Muscle of back (tissue), 11 donors: ENCODE results near the gene OR7C1. TPM values are rescaled to one million over a fixed set of nuclear protein-coding genes. Genes with fewer than 3 reads are reported as not detected.
"Not testable (repeated sequence)": the region's sequence is repeated elsewhere in the genome, so short reads cannot be mapped to it uniquely, and the experiment has no call there.

Experiments
- DNase-seq, 3 donors: peaks; one replicate each; pipeline versions ENCODE4 v3.0.0 to v3.0.0-alpha.2; 2013
- polyA plus RNA-seq, 10 donors: library from polyadenylated mRNA; unstranded; fragments of 120-200 nt; gene quantifications; one replicate each; pipeline ENCODE4 v1.2.1, GENCODE V29; 2013; ENCODE audit not compliant: insufficient read length in 10 of 10

Gene OR7C1
- polyA plus RNA-seq, 10 donors, result 0.08 to 0.63 (median 0.21) TPM

DNA sequence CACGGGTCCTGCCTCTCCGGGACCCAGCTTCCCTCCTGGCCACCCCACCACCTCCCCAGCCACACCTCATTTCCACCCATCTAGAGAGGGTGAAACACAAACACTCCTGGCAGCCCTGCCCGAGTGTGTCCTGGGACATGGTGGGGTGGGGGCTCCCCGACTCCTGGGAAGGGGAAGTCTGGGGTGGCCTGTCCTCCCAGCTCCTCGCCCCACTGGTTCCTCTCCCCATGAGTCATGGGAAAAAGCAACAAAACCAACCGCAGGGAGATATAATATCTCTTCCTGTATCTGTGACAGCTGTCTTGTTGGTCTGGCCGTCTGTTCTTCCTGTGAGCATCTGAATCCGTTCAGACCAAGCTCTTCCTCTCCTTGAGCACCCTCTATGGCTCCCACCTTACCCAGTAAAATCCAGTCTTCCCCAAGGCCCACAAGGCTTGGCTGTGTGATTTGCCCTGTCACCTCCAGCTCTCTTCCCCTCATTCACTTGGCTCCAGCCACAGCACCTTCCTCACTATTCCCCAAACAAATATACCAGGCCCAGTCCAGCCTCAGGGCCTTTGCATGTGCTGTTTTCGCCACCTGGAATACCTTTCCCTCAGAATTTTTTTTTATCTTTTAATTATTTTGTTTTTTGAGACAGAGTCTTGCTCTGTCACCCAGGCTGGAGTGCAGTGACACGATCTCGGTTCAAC lies 49.7 kb downstream of the OR7C1 start:
- peak in 2 of 3 donors; percentile 18 to 31 for DNase-seq

DNA sequence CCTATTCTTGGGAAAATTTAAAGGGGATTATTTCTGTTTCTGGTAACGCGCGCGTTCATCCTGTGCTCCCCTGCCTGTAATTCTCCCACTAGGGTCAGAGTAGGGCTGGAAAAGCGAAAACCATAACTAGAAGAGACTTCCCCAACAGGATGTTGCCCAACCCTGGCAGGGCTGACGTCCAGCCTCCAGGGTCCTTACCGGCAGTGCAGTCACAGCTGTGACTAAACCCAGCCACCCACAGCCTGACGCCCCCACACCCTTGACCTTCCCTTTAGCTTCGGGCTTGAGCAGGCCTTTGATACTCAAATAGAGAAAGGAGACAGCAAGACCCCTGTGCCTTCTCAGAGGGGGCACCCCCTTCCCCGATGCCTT lies 50.3 kb downstream of the OR7C1 start:
- peak in 1 of 3 donors; percentile 44 for DNase-seq

DNA sequence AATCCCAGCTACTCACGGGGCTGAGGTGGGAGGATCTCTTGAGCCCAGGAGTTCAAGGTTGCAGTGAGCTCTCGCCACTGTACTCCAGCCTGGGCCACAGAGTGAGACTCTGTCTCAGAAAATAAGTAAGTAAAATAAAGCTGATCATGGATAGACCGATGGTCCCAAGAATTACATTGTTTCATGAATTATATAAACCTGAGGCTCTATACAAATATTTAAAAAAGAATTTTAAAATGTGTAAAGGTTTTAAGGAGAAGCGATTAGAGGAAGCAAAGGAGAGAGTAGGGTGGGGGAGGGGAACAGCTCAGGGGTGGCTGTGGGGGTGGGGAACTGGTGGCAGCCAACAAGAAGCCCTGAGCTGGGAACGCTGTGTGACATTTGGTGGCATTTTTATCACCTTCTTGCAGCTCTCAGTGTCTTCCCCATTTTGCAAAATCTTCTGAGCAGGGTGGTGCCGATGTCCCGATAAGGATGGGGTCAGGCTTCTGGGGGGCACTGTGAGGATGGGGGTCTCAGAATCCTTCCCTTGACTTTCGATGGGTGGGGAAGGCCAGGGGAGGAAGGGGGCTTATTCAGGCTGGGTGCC lies 51.5 kb downstream of the OR7C1 start:
- not testable (repeated sequence) for DNase-seq

DNA sequence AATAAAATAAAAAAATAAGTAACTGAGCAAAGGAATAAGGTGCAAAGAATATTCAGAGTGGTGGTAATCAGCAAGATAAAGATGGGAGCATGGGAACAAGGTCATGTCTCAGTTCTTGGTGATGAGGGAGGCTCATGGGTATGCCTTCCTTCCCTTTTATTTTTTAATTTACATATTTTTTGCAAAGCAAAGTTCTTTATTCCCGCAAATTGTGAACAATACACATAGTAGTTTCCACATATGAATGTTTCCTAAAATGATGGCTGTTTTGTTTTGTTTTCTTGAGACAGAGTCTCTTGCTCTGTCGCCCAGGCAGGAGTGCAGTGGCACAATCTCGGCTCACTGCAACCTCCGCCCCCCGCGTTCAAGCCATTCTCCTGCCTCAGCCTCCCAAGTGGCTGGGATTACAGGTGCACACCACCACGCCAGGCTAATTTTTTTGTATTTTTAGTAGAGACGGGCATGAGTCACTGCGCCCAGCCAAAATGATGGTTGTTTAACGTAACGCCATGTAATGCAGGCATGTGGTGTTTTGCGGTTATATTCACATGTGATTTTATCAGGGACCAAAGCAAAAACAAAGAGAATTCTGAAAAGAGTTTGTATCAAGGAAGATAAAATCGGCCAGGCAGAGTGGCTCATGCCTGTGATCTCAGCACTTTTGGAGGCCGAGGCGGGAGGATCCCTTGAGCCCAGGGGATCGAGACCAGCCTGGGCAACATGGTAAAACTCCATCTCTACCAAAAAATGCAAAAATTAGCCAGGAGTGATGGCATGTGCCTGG lies 52.2 kb downstream of the OR7C1 start:
- DNase-seq, result no peak

DNA sequence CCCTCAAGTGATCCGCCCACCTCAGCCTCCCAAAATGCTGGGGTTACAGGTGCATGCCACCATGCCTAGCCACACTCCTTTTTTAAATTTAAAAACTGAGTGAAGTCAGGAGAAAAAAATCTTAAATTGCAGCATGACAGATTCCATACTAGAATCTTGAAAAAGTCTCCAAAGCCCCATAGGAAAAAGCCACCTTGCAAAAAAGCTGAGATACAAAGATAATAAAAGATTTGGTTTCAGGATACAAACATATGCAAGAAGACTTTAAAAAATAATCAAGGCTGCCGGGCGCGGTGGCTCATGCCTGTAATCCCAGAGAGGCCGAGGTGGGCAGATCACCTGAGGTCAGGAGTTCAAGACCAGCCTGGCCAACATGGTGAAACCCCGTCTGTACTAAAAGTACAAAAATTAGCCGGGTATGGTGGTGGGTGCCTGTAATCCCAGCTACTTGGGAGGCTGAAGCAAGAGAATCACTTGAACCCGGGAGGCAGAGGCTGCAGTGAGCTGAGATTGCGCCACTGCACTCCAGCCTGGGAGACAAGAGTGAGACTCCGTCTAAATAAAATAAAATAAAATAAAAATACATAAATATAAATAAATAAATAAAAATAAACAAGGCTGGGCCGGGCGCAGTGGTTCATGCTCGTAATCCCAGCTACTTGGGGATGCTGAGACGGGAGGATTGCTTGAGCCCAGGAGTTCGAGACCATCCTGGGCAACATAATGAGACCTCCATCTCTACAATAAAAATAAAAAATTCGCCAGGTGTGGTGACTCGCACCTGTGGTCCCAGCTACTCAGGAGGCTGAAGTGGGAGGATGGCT lies 53.1 kb downstream of the OR7C1 start:
- not testable (repeated sequence) for DNase-seq

DNA sequence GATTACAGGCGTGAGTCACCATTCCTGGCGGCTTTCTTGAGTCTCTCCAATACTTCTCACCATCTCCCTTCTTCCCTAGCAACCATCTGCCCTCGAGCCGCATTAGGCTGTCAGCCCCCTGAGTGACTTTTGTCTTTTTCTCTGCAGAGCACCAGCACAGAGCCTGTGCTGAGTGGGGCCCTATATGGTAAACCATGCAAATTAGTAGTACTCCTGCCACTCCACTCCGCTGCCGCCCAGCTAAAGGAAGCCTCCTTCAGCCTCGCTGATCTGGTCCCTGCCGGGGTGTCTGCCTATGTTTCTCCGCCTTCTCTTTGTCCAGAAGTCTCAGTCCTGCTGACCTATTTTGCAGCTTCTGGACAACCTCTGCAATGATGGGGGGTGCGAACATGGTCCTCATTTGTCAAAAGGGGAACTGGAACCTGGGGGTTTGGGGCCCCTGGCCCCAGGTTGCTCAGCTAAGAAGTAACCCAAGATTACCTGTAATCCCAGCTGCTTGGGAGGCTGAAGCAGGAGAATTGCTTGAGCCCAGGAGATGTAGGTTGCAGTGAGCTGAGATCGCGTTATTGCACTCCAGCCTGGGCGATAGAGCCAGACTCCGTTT lies 54.3 kb downstream of the OR7C1 start:
- not testable (repeated sequence) for DNase-seq

DNA sequence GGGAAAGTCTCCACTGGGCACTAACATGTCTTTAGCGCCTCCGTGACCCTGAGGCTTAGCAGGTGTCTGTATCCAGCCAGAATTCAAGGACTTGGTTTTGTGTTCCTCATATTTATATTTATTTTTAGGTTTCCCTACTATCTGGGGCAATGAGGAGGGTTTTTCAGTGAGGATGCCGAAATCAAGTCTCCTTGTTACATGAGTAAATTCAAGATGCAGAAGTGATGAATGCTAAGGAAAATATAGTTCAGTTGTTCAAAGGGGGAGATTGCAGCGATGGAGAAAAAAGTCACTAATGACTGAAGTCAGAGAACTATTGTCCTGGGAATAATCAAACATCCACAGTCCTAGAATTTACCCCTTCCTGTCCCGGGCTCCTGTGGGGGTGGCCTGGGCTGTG lies 55.8 kb downstream of the OR7C1 start:
- DNase-seq, result peak in 1 of 3 donors; percentile 15

DNA sequence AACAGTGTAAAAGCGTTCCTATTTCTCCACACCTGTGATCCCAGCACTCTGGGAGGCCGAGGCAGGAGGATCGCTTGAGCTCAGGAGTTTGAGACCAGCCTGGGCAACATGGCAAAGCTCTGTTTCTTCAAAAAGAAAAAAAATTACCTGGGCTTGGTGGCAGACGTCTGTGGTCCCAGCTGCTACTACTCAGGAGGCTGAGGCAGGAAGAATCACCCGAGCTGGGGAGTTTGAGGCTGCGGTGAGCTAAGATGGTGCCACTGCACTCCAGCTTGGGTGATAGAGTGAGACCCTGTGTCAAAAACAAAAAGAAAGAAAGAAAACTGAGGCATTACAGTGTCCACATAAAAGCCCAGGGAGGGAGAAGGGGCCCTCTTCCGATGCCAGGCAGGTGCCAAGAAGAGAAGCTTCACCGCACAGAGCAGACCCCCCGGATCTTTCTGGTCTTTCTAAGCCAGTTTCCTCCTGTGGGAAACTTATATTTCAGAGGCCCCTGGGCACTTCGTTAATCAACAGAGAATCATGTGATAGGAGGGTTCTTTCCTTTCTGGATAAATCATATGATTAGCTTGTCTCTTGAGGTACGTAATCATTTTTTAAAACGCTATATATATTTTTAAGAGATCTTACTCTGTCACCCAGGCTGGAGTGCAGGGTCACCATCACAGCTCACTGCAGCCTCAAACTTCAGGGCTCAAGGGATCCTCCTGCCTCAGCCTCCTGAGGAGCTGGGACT lies 56.7 kb downstream of the OR7C1 start, which contains the start of gene ADGRE2:
ADGRE2 (minus strand) TSS at position 451 of the 736 bp plus-strand sequence. CDS start 1,804 bp downstream, outside the sequence.
- not testable (repeated sequence) for DNase-seq

DNA sequence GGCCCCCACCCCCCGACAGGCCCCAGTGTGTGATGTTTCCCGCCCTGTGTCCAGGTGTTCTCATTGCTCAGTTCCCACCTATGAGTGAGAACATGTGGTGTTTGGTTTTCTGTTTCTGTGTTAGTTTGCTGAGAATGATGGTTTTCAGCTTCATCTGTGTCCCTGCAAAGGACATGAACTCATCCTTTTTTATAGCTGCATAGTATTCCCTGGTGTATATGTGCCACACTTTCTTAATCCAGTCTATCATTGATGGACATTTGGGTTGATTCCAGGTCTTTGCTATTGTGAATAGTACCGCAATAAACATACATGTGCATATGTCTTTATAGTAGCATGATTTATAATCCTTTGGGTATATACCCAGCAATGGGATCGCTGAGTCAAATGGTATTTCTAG lies 57.3 kb downstream of the OR7C1 start:
- DNase-seq, result not testable (repeated sequence)

DNA sequence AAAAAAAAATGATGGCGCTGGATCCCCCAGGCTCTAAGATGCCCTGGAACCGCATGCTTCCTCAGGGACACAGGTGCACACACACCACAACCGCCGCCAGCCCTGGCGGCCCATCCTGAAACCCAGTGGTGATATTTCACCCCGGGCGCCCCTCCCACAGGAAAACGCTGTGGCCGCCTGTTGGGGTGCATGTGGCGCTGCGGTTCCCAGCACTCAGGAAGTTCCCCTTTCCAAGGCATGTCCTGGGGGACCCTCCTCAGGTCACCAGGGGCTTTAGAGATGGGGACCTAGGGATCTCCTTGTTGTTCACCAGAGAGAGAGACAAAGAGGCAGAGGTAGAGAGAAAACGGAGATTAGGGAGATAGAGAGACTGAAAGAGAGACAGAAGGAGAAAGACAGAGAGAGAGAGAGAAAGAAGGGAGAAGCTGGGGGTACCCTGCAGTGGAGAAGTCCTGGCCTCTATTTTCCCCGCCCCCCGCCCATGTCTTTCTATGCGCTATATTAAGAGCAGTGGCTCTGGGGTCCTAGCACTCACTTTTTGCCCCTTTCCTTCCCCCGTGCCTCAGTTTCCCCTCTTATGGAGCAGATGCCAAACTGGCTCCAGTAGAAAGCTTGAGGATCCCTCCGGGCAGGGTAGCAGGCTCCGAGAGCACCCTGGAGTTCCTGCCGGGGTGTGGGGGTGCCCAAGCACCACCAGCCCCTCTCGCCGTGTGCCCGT lies 59.0 kb downstream of the OR7C1 start:
- peak in 1 of 3 donors; percentile 22 for DNase-seq

DNA sequence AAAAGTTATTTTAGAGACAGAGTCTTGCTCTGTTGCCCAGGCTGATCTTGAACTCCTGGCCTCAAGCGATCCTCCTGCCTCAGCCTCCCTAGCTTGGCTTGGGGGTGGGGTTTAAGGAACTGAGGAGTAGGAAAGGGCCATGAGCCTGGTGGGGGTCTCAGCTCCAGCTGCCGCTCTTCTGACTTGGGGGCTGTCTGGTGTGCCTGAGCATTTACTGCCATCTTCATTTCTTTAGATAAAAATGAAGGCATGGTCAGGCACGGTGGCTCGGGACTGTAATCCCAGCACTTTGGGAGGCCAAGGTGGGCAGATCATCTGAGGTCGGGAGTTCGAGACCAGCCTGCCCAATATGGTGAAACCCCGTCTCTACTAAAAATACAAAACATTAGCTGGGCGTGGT lies 59.7 kb downstream of the OR7C1 start:
- DNase-seq, result not testable (repeated sequence)

DNA sequence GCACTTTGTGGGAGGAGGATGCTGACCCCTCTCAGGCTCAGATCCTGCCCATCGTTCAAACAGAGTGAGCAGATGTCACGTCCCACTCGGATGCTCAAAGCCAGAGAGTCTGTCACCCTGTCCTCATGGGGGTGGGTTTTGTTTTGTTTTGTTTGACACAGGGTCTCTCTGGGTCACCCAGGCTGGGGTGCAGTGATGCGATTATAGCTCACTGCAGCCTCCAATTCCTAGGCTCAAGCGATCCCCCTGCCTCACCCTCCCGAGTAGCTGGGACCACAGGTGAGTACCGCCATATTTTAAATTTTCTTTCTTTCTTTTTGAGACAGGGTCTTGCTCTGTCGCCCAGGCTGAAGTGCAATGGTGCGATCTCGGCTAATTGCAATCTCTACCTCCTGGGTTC lies 60.6 kb downstream of the OR7C1 start:
- no peak for DNase-seq

DNA sequence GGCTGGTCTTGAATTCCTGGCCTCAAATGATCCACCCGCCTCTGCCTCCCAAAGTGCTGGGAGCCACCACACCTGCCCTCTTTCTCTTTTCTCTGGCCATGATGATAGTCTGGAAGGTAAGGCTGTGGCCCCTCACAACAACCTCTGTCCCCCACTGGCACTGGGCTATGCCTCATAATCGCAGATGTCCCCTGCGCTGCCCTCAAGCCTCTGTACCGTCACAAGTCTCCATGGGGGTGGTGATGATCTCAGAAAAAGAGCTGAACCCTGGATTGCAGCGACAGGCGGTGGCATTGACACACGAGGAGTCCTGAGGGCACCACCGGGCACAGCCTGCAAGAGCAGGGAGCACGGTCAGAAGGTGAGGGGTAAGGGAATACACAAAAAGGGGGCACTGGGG lies 61.3 kb downstream of the OR7C1 start:
- not testable (repeated sequence) for DNase-seq

DNA sequence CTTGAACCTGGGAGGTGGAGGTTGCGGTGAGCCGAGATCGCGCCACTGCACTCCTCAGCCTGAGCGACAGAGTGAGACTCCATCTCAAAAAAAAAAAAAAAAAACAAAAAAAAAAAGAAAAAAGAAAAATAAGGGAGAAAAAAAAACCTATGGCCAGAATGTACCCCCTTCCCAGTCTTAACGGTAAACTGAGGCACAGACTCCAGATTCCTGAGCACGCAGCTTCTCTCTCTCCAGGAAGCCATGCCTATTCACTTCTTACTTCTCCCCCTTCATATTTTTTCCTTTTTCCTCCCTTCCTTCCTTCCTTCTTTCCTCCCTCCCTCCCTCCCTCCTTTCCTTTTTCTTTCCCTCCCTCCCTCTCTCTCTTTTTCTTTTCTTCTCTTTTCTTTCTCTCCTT lies 62.0 kb downstream of the OR7C1 start:
- DNase-seq, result no peak

DNA sequence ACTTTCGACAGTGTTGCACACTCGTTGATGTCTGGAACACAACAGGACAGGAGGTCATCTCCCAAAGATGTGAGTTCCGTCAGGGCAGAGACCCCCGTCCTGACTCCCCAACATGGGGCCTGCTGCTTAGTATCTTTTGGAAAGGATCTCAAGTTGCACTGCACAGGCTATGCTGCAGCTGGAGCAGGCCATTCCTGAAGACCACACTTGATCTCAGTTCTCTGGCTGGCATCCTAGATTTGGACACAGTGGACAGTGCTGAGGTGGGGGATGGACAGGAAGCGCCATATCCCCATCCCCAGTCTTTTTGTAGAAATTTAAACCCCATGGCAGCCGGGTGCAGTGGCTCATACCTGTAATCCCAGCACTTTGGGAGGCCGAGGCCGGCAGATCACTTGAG lies 62.5 kb downstream of the OR7C1 start:
- no peak for DNase-seq

DNA sequence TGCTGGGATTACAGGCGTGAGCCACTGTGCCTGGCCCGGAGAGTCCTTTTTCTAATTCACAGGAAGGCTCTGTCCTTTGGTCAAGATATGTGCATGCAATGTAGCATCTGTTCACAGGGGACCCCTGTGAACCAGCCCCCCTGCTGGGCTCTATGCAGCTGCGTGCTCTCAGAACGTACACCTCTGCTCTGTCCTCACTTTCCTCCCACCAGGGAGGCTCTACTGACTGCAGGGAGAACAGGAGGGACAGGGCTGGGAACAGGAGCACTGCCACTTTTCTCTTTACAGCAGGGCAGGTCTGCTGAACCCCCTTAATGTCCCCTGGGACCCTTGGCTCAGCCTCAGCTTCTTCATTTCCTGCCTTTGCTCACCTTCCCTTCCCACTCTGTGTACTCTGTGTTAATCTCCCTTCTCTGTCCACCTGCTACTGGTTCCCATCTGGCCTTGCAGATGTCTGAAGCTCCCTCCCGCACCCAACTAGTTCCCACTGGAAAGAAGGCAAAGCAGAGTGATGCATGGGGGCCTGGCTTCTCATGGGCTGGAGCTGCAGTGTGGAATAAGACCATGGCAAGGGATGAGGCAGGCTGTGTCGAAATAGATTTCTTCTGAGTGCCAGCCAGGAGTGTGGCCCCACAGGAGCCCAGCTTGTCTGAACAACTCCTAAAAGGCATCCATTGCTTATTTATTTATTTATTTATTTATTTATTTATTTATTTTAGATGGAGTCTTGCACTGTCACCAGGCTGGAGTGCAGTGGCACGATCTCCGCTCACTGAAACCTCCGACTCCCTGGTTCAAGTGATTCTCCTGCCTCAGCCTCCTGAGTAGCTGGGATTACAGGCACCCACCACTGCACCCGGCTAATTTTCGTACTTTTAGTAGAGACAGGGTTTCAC lies 63.8 kb downstream of the OR7C1 start:
- DNase-seq, result peak in 1 of 3 donors; percentile 26

DNA sequence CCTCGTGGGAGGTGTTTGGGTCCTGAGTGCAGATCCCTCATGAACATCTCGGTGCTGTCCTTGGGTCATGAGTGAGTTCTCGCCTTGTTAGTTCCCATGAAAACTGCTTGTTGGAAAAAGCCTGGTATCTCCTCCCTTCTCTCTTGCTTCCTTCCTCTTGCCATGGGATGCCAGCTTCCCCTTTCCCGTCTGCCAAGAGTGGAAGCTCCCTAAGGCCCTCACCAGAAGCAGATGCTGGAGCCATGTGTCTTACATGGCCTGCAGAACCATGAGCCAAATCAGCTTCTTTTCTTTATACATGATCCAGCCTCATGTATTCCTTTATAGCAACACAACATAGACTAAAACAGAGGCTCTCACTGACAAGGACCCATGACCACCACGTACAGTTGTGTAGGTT lies 64.8 kb downstream of the OR7C1 start:
- no peak for DNase-seq

DNA sequence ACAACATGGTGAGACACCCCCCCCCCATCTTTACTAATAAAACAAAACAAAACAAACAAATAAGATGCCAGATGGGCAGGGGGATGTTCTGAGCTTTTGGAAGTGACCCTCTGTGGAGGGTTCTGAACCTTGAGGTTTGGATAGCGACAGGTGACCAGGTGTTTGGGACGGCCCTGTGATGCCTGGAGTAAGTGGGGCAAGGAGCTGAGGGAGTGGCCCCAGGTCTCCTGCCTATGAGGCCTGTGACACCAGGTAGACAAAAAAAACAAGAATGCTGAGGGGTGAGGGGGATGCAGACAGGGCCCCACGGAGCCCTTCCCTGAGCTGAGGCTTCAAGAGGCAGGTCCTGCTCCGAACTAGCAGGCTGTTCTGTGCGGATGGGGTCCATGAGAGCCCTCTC lies 65.8 kb downstream of the OR7C1 start:
- no peak for DNase-seq

DNA sequence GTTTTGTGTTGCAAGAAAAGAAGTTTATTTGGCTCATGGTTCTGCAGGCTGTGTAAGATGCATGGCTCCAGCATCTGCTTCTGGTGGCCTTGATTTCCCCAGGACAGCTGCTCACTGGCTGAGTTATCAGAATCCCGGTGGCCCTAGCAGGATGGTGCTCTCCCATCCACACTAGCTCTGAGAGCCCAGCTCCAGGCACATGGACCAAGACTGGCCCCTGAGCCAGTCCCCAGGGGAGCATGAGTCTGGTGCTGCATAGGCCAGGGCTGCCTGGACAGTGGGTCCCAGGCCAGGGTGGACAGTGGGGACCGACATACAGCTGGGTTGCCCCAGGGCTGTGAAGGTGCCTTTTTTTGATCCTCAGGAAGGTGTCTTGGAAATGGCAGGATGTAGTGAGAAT lies 67.0 kb downstream of the OR7C1 start:
- DNase-seq, result no peak
